H1 (cell line): ENCODE measurements around the gene PRKAG1. TPM values are rescaled to one million over a fixed set of nuclear protein-coding genes. Genes with fewer than 3 reads are reported as not detected.
A peak's percentile ranks its signal among the peaks of the same experiment; 100 is the strongest.

Source experiments
- CTCF ChIA-PET: fragments of 300-600 bp; sonication (Branson Sonifier 250); formaldehyde crosslinking; loops from one replicate; lab custom pipeline; 2021; ENCODE audit not compliant: partially characterized antibody; lab: Charles Lee
- POLR2A ChIA-PET: fragments of 300-600 bp; sonication (Branson Sonifier 250); formaldehyde crosslinking; loops from one replicate; lab custom pipeline; 2021; ENCODE audit warnings: inconsistent platforms; ENCODE audit not compliant: partially characterized antibody; lab: Charles Lee
- DNase-seq, 2 experiments: peaks; one replicate each; pipeline versions ENCODE4 v3.0.0 to v3.0.0-alpha.2; 2010 to 2022; ENCODE audit warnings: low spot score in 2 of 2, low read depth in 1 of 2, mixed read lengths in 1 of 2
- FAIRE-seq: peaks from 2 replicates; lab custom pipeline; 2011; peaks lifted over from hg19 to GRCh38; lab: Jason Lieb, UNC
- H2AFZ ChIP-seq: 2 replicates; pipeline ENCODE4 v1.8.1; 2012; ENCODE audit warnings: low read length, inconsistent platforms
- H2AK5ac ChIP-seq: 2 replicates; pipeline ENCODE4 v1.6.1; 2013; ENCODE audit warnings: low read depth, low read length
- H2BK120ac ChIP-seq: replicated peaks from 2 replicates; pipeline ENCODE3; 2013; ENCODE audit warnings: low read depth, low read length, inconsistent platforms
- H2BK12ac ChIP-seq: 2 replicates; pipeline ENCODE4 v1.6.1; 2013; ENCODE audit warnings: low read depth, low read length
- H2BK15ac ChIP-seq: 2 replicates; pipeline ENCODE4 v1.6.1; 2013; ENCODE audit warnings: low read length
- H2BK20ac ChIP-seq: 2 replicates; pipeline ENCODE4 v1.6.1; 2013; ENCODE audit warnings: low read length
- H2BK5ac ChIP-seq: 2 replicates; pipeline ENCODE4 v1.6.1; 2013; ENCODE audit warnings: low read depth, low read length
- H3K14ac ChIP-seq: 2 replicates; pipeline ENCODE4 v1.6.1; 2013; ENCODE audit warnings: inconsistent platforms; ENCODE audit not compliant: insufficient read length
- H3K18ac ChIP-seq: 2 replicates; pipeline ENCODE4 v1.6.1; 2013; ENCODE audit warnings: low read length; ENCODE audit errors: extremely low read depth
- H3K23ac ChIP-seq: 2 replicates; pipeline ENCODE4 v1.6.1; 2013; ENCODE audit warnings: inconsistent platforms; ENCODE audit not compliant: insufficient read length
- H3K23me2 ChIP-seq: 2 replicates; pipeline ENCODE4 v1.6.1; 2013; ENCODE audit warnings: low read depth, low read length
- H3K27ac ChIP-seq: 2 replicates; pipeline ENCODE4 v1.6.1; 2011; ENCODE audit warnings: low read depth, low read length, inconsistent platforms
- H3K27me3 ChIP-seq, 4 experiments: replicated peaks in 1 of 4; 1 replicate in 1 of 4; 2 replicates in 3 of 4; pipeline versions ENCODE4 v1.6.1 to v1.8.1; 2011 to 2013; ENCODE audit warnings: low read length in 3 of 4, mild to moderate bottlenecking in 3 of 4, inconsistent platforms in 2 of 4, mixed read lengths in 2 of 4, moderate library complexity in 1 of 4; ENCODE audit not compliant: control insufficient read depth in 3 of 4, insufficient read depth in 3 of 4; ENCODE audit errors: extremely low read depth in 1 of 4
- H3K36me3 ChIP-seq, 4 experiments: 2 replicates each; pipeline versions ENCODE4 v1.6.1 to v1.8.1; 2011 to 2013; ENCODE audit warnings: mild to moderate bottlenecking in 4 of 4, low read length in 3 of 4, moderate library complexity in 2 of 4, control low read depth in 1 of 4, inconsistent platforms in 1 of 4; ENCODE audit not compliant: insufficient read depth in 4 of 4, control insufficient read depth in 2 of 4
- H3K4ac ChIP-seq: replicated peaks from 2 replicates; pipeline ENCODE3; 2013; ENCODE audit warnings: low read length, low read depth, mixed read lengths, inconsistent platforms; ENCODE audit not compliant: insufficient read length
- H3K4me1 ChIP-seq, 4 experiments: replicated peaks in 1 of 4; 1 replicate in 1 of 4; 2 replicates in 3 of 4; pipeline versions ENCODE4 v1.6.1 to v1.8.1; 2011 to 2013; ENCODE audit warnings: low read length in 3 of 4, inconsistent platforms in 2 of 4, mixed read lengths in 1 of 4; ENCODE audit not compliant: insufficient read depth in 4 of 4, control insufficient read depth in 3 of 4
- H3K4me2 ChIP-seq, 2 experiments: 2 replicates each; pipeline versions ENCODE4 v1.6.1 to v1.8.1; 2011 to 2013; ENCODE audit warnings: low read depth in 2 of 2, low read length in 2 of 2, control low read depth in 1 of 2, inconsistent platforms in 1 of 2, mild to moderate bottlenecking in 1 of 2; ENCODE audit not compliant: insufficient read depth in 1 of 2
- H3K4me3 ChIP-seq, 4 experiments: fragments of 200-600, 300-600 bp in 1 of 4; sonication (generic), shearing (Covaris generic), sonication (Bioruptor Twin) in 1 of 4; 2 replicates each; pipeline versions ENCODE4 v1.5.1 to v1.8.1; 2011 to 2016; ENCODE audit warnings: low read length in 4 of 4, low read depth in 3 of 4, control low read depth in 2 of 4, inconsistent platforms in 2 of 4, mild to moderate bottlenecking in 2 of 4, mixed read lengths in 1 of 4, moderate library complexity in 1 of 4; ENCODE audit not compliant: insufficient read depth in 2 of 4; ENCODE audit errors: extremely low read depth in 1 of 4
- H3K56ac ChIP-seq: replicated peaks from 2 replicates; pipeline ENCODE3; 2013; ENCODE audit warnings: low read depth, mild to moderate bottlenecking, mixed read lengths, low read length, inconsistent platforms; ENCODE audit not compliant: insufficient read length
- H3K79me1 ChIP-seq: 2 replicates; pipeline ENCODE4 v1.6.1; 2013; ENCODE audit warnings: low read depth, low read length, control low read depth
- H3K79me2 ChIP-seq, 2 experiments: 2 replicates each; pipeline versions ENCODE4 v1.6.1 to v1.8.1; 2012 to 2013; ENCODE audit warnings: low read length in 2 of 2, mild to moderate bottlenecking in 2 of 2, inconsistent platforms in 1 of 2; ENCODE audit not compliant: insufficient read depth in 2 of 2, control insufficient read depth in 1 of 2
- H3K9ac ChIP-seq, 4 experiments: replicated peaks in 1 of 4; 1 replicate in 1 of 4; 2 replicates in 3 of 4; pipeline versions ENCODE4 v1.6.1 to v1.8.1; 2011 to 2013; ENCODE audit warnings: low read depth in 3 of 4, low read length in 3 of 4, control low read depth in 2 of 4, mild to moderate bottlenecking in 2 of 4, moderate library complexity in 2 of 4, inconsistent platforms in 1 of 4; ENCODE audit errors: extremely low read depth in 1 of 4
- H3K9me3 ChIP-seq, 2 experiments: 2 replicates each; pipeline versions ENCODE4 v1.6.1 to v1.8.1; 2012 to 2013; ENCODE audit warnings: mild to moderate bottlenecking in 2 of 2, moderate library complexity in 2 of 2, control low read depth in 1 of 2, inconsistent platforms in 1 of 2, low read depth in 1 of 2, low read length in 1 of 2, mixed read lengths in 1 of 2; ENCODE audit not compliant: insufficient read depth in 2 of 2
- H4K20me1 ChIP-seq, 2 experiments: replicated peaks in 1 of 2; 2 replicates each; pipeline versions ENCODE3 to v1.8.1; 2011 to 2013; ENCODE audit warnings: inconsistent platforms in 2 of 2, low read length in 2 of 2, mild to moderate bottlenecking in 1 of 2; ENCODE audit not compliant: insufficient read depth in 2 of 2, control insufficient read depth in 1 of 2
- H4K5ac ChIP-seq: 2 replicates; pipeline ENCODE4 v1.6.1; 2013; ENCODE audit warnings: low read length, low read depth, mixed read lengths, inconsistent platforms; ENCODE audit not compliant: insufficient read length
- H4K8ac ChIP-seq: 2 replicates; pipeline ENCODE4 v1.8.0; 2013; ENCODE audit warnings: mild to moderate bottlenecking, moderate library complexity, low read length, inconsistent platforms; ENCODE audit not compliant: insufficient read depth; ENCODE audit errors: extremely low read depth
- H4K91ac ChIP-seq: replicated peaks from 2 replicates; pipeline ENCODE3; 2013; ENCODE audit warnings: low read length, mixed read lengths, inconsistent platforms; ENCODE audit not compliant: insufficient read length
- CBX5 ChIP-seq: fragments of 300-800, 300-1000 bp; sonication (generic); IDR thresholded peaks from 2 replicates; pipeline ENCODE4 v1.7.1; 2016; ENCODE audit warnings: antibody characterized with exemption, low read length, low read depth
- CTBP2 ChIP-seq: IDR thresholded peaks from 2 replicates; pipeline ENCODE4 v1.7.0; 2011; ENCODE audit warnings: borderline replicate concordance, mild to moderate bottlenecking, moderate library complexity, mixed read lengths, low read length; ENCODE audit not compliant: insufficient read depth, insufficient read length
- EZH2 ChIP-seq: fragments of 200-600 bp; sonication (generic); IDR thresholded peaks from 2 replicates; pipeline ENCODE4 v1.7.1; 2012; ENCODE audit warnings: low read depth, mild to moderate bottlenecking, moderate library complexity, low read length, inconsistent platforms; ENCODE audit not compliant: severe bottlenecking
- JUN ChIP-seq: IDR thresholded peaks from 2 replicates; pipeline ENCODE4 v1.6.1; 2011; ENCODE audit warnings: low read depth, mild to moderate bottlenecking, improper control_type of control experiment, low read length
- RNF2 ChIP-seq: fragments of 200-900, 300-1000 bp; sonication (generic); IDR thresholded peaks from 2 replicates; pipeline ENCODE4 v1.7.1; 2016; ENCODE audit warnings: borderline replicate concordance, low read depth, mild to moderate bottlenecking, antibody characterized with exemption, low read length; ENCODE audit not compliant: poor library complexity, severe bottlenecking; ENCODE audit errors: missing control alignments
- SUZ12 ChIP-seq: fragments of 200-600 bp; sonication (generic); IDR thresholded peaks from 2 replicates; pipeline ENCODE4 v1.6.1; 2012; ENCODE audit warnings: mild to moderate bottlenecking, inconsistent platforms, low read length, moderate library complexity, mixed read lengths
- ZNF274 ChIP-seq: IDR thresholded peaks from 2 replicates; pipeline ENCODE4 v1.7.0; 2012; ENCODE audit warnings: low read length, borderline replicate concordance; ENCODE audit errors: extremely low read depth
- WGBS, 2 experiments: shearing (Covaris generic) in 1 of 2; methylation state at CpG; one replicate each; pipeline versions ENCODE4 v1.1.6 to v1.1.7; 2013 to 2015; ENCODE audit warnings: low lambda C conversion rate in 2 of 2, mixed read lengths in 2 of 2, inconsistent platforms in 1 of 2, low coverage in 1 of 2, missing lambda C conversion rate in 1 of 2; ENCODE audit not compliant: insufficient replicate concordance in 2 of 2, insufficient coverage in 1 of 2, insufficient read length in 1 of 2; ENCODE audit errors: extremely low coverage in 1 of 2, missing lambda C conversion rate in 1 of 2; 5-methylcytosine and 5-hydroxymethylcytosine counted together
- polyA plus RNA-seq, 7 experiments: library from polyadenylated mRNA; depleted of rRNA in 3 of 7; stranded (reverse) in 5 of 7; unstranded in 2 of 7; fragments of >200 nt in 5 of 7; fragments of 200-250 nt in 2 of 7; gene quantifications; 1 replicate in 5 of 7; 2 replicates in 1 of 7; 4 replicates in 1 of 7; pipeline versions ENCODE4 v1.2.1 to v1.2.3, GENCODE V29; 2011 to 2013; ENCODE audit warnings: missing spikeins in 2 of 7, mixed read lengths in 2 of 7
- total RNA-seq: library from RNA; stranded (reverse); fragmentation: NEBNext Ultra II Directional; extraction: Animal tissue kit (Norgen Biotek cat#: 25700); gene quantifications from 2 replicates; pipeline ENCODE4 v1.2.1, GENCODE V29; 2021

PRKAG1 gene
- total and polyA plus RNA-seq, 2 of the 8 experiments (the other 6 are each of a cell fraction or from before 2014, with no cell fraction given): 38.6 to 57.5 TPM

DNA sequence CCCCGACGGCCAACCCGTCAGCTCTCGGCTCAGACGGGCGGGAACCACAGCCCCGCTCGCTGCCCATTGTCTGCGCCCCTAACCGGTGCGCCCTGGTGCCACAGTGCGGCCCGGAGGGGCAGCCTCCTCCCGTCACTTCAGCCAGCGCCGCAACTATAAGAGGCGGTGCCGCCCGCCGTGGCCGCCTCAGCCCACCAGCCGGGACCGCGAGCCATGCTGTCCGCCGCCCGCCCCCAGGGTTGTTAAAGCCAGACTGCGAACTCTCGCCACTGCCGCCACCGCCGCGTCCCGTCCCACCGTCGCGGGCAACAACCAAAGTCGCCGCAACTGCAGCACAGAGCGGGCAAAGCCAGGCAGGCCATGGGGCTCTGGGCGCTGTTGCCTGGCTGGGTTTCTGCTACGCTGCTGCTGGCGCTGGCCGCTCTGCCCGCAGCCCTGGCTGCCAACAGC lies 40.3 kb downstream of the PRKAG1 start, which contains the start of gene WNT1:
Gene WNT1 (plus strand): TSS at position 32 of the 450 bp plus-strand sequence. CDS start 329 bp downstream, at position 361.
- Histone ChIP-seq H4K5ac (no peak within 1 kb of the TSS), H2AFZ (peak within 1 kb of the TSS; percentile 42; the same call in 1 of the 2 replicates), H3K23me2 (peaks cover 15% of the 10 kb centered on the region), H3K4me2 (peak within 1 kb of the TSS; percentile 65), H2BK20ac (peak within 1 kb of the TSS; percentile 48; the same call in 1 of the 2 replicates), H3K4me3 (peak within 1 kb of the TSS; percentile 2 to 57 (median 22); a peak in 7 of 8 replicates), H4K8ac (peak within 1 kb of the TSS; percentile 73), H2BK12ac (peak within 1 kb of the TSS; percentile 84; the same call in 1 of the 2 replicates), H3K27ac (no peak within 1 kb of the TSS), H3K9ac (no peak within 1 kb of the TSS), H2BK120ac (no peak within 1 kb of the TSS), H3K4ac (no peak within 1 kb of the TSS), H3K56ac (no peak within 1 kb of the TSS), H3K79me2 (no peaks in the 10 kb centered on the region), H4K20me1 (peaks cover 8 to 9% of the 10 kb centered on the region in 2 experiments), H3K9me3 (no peaks in the 10 kb centered on the region), H3K23ac (no peak within 1 kb of the TSS), H3K36me3 (peaks cover 0 to 6% (median 0%) of the 10 kb centered on the region in 4 experiments; a peak in 1 of 8 replicates), H4K91ac (no peak within 1 kb of the TSS), H3K18ac (no peak within 1 kb of the TSS; the same call in 1 of the 2 replicates), H3K79me1 (no peaks in the 10 kb centered on the region), H3K27me3 (peaks cover 76 to 98% (median 95%) of the 10 kb centered on the region in 4 experiments), H2BK15ac (peak within 1 kb of the TSS; percentile 72; the same call in 1 of the 2 replicates), H3K4me1 (peaks cover 0 to 36% (median 29%) of the 10 kb centered on the region in 4 experiments; a peak in 6 of 7 replicates), H2AK5ac (peak within 1 kb of the TSS; percentile 91), H3K14ac (no peak within 1 kb of the TSS), H2BK5ac (peak within 1 kb of the TSS; percentile 44; the same call in 1 of the 2 replicates)
- FAIRE-seq (no peak), DNase-seq (peak in 1 of 2 experiments; percentile 70)
- WGBS, 2 experiments: 4% methylated on average over 38 of the region's 45 CpGs; no CpG with 5 or more reads in 1 of the 2 experiments
- CTCF ChIA-PET: interaction anchor here (0.9 to 40.8 kb wide), 25 partner anchors 7 to 317 kb away, joined by 3 to 1336 read pairs (median 5); partner anchors contain the start of genes ARF3, DDN, DDX23 and FKBP11
- POLR2A ChIA-PET: interaction anchor here (0.6 to 4.3 kb wide), 6 partner anchors 9 to 113 kb away, joined by 3 to 21 read pairs (median 4); partner anchors contain the start of gene RND1
- TF ChIP-seq CBX5 (no peak), CTBP2 (no peak), ZNF274 (no peak), SUZ12 (peak; percentile 82; the same call in 1 of the 2 replicates), RNF2 (peak; percentile 10), EZH2 (peak; percentile 94), JUN (no peak)
